ENCODE data around the gene P2RX6.

DNA sequence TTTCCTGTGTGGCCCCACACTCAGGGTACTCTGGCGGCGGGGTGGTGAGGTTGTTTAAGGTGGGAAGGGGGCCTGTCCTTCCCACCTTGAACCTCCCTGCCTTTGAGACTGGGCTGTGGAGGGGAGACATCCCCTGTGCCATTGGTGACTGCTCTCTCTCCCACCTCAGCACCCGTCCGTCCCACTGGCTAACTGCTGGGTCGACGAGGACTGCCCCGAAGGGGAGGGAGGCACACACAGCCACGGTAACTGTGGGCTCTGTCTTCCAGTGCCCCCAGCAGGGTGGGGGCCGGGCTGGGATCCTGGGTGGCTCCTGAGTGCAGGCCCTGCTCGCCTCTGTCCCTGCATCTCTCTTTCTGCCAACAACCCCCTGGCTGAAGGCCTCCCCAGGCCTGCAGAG lies 7.5 kb downstream of the P2RX6 start:
- TF ChIP-seq, protein P1, sequence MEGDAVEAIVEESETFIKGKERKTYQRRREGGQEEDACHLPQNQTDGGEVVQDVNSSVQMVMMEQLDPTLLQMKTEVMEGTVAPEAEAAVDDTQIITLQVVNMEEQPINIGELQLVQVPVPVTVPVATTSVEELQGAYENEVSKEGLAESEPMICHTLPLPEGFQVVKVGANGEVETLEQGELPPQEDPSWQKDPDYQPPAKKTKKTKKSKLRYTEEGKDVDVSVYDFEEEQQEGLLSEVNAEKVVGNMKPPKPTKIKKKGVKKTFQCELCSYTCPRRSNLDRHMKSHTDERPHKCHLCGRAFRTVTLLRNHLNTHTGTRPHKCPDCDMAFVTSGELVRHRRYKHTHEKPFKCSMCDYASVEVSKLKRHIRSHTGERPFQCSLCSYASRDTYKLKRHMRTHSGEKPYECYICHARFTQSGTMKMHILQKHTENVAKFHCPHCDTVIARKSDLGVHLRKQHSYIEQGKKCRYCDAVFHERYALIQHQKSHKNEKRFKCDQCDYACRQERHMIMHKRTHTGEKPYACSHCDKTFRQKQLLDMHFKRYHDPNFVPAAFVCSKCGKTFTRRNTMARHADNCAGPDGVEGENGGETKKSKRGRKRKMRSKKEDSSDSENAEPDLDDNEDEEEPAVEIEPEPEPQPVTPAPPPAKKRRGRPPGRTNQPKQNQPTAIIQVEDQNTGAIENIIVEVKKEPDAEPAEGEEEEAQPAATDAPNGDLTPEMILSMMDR (IDR thresholded peaks at IDR 0.05; ENCODE audit: extremely low read depth in 1 of 2, insufficient read depth in 1 of 2, low read depth in 1 of 2, low read length in 2 of 2): no peak
- TF ChIP-seq MAX (IDR thresholded peaks at IDR 0.05; ENCODE audit: insufficient read depth, insufficient read length): no peak
- TF ChIP-seq POLR2A (IDR thresholded peaks at IDR 0.05; ENCODE audit: low read depth, low read length): no peak
- no peak for TF ChIP-seq GATA2 (IDR thresholded peaks at IDR 0.05; ENCODE audit: insufficient read depth, insufficient read length, low read depth, low read length)
- TF ChIP-seq POLR2AphosphoS5 (IDR thresholded peaks at IDR 0.05; ENCODE audit: insufficient read depth, low read depth, low read length): no peak
- TF ChIP-seq EZH2 (IDR thresholded peaks at IDR 0.05; ENCODE audit: borderline replicate concordance, low read depth, low read length, severe bottlenecking): no peak
- no peak for TF ChIP-seq FOS (IDR thresholded peaks at IDR 0.05; ENCODE audit: borderline replicate concordance, insufficient read depth, low read length)
- TF ChIP-seq JUN (IDR thresholded peaks at IDR 0.05; ENCODE audit: borderline replicate concordance, insufficient read depth, insufficient read length, low read depth): no peak
- TF ChIP-seq MYC (IDR thresholded peaks at IDR 0.05; ENCODE audit: low read depth, low read length): no peak

Data from endothelial cell of umbilical vein (primary cell).